Thyroid gland (tissue), 4 donors: ENCODE results near the gene WNT3A. TPM values are rescaled to one million over a fixed set of nuclear protein-coding genes. Genes with fewer than 3 reads are reported as not detected.

Experiments used
- DNase-seq, 2 donors: peaks; one replicate each; pipeline ENCODE4 v3.0.0-alpha.2; 2019
- H3K27ac ChIP-seq, 3 donors: fragments of 200-600 bp; sonication (generic); 1 replicate in 2 of 3; 2 replicates in 1 of 3; pipeline ENCODE4 v1.5.1; 2016 to 2019; ENCODE audit warnings: mild to moderate bottlenecking in 1 of 3, moderate library complexity in 1 of 3
- H3K27me3 ChIP-seq: fragments of 200-600 bp; sonication (generic); one replicate; pipeline ENCODE4 v1.5.1; 2019
- H3K36me3 ChIP-seq, 2 donors: fragments of 200-600 bp; sonication (generic); one replicate each; pipeline ENCODE4 v1.5.1; 2016 to 2019
- H3K4me1 ChIP-seq, 2 donors: fragments of 200-600 bp; sonication (generic); one replicate each; pipeline ENCODE4 v1.5.1; 2017 to 2019
- H3K4me3 ChIP-seq, 3 donors: fragments of 200-600 bp; sonication (generic); replicated peaks in 1 of 3; 1 replicate in 2 of 3; 2 replicates in 1 of 3; pipeline ENCODE4 v1.5.1; 2016; ENCODE audit warnings: mild to moderate bottlenecking in 1 of 3
- H3K9me3 ChIP-seq: fragments of 200-600 bp; sonication (generic); one replicate; pipeline ENCODE4 v1.5.1; 2017
- POLR2A ChIP-seq, 2 donors: fragments of 450-650 bp; IDR thresholded peaks; one replicate each; pipeline ENCODE4 v1.6.1; 2017; ENCODE audit warnings: antibody characterized with exemption in 2 of 2, mild to moderate bottlenecking in 2 of 2, moderate library complexity in 1 of 2
- WGBS, 2 donors: methylation state at CpG; one replicate each; pipeline ENCODE4 v1.1.5; 2017; 5-methylcytosine and 5-hydroxymethylcytosine counted together
- intact Hi-C: fragments of 100-400 bp; cut with DNase I; formaldehyde crosslinking; loops from one replicate; pipeline ENCODE4 v1.15.1; 2023
- total RNA-seq, 4 donors: library from RNA; depleted of rRNA; stranded (reverse); fragments of >200 nt; gene quantifications; one replicate each; pipeline ENCODE4 v1.2.3, GENCODE V29; 2016
- TF ChIP-seq, protein P1 (sequence below), 6 experiments: fragments of 200-600 bp in 3 of 6; fragments of 450-650 bp in 3 of 6; sonication (generic) in 3 of 6; IDR thresholded peaks; one replicate each; pipeline ENCODE4 v1.5.1; 2016 to 2019; ENCODE audit warnings: antibody characterized with exemption in 6 of 6, mild to moderate bottlenecking in 2 of 6, inconsistent platforms in 1 of 6, moderate library complexity in 1 of 6

Gene WNT3A
- total RNA-seq, 4 donors from 2014 or later = not detected

DNA sequence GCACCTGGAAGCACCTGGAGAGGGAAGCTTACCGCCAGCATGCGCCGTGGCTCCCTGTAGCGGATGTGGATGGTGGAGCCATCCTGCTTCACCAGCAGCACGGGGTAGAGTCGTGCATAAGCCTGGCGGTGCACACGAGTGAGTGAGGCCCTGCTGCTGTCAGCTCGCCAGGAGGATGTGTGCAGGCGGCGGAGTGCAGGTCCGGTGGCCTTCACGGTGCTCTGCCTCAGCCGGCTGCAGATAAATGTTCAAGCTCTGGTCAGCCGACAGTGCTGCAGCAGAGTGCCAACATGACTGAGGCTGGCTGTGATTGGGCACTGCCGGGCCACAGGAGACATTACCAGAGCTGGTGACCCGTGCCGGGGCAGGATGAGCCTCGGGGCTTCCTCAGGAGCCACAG, 100.8 kb downstream of the WNT3A start:
- Histone ChIP-seq H3K4me1 (peaks cover 21 to 22% of the 10 kb centered on the region in 2 donors), H3K9me3 (no peaks in the 10 kb centered on the region), H3K27me3 (no peaks in the 10 kb centered on the region), H3K27ac (no peak overlapping the region), H3K4me3 (no peak overlapping the region), H3K36me3 (peaks cover 0 to 5% of the 10 kb centered on the region in 2 donors)
- intact Hi-C loops = loop anchor here (5.0 to 10.0 kb wide), 2 partner anchors 35 to 373 kb away; partner anchors contain the start of genes GUK1, JMJD4 and SNAP47
- DNase-seq = no peak
- TF ChIP-seq, protein P1, sequence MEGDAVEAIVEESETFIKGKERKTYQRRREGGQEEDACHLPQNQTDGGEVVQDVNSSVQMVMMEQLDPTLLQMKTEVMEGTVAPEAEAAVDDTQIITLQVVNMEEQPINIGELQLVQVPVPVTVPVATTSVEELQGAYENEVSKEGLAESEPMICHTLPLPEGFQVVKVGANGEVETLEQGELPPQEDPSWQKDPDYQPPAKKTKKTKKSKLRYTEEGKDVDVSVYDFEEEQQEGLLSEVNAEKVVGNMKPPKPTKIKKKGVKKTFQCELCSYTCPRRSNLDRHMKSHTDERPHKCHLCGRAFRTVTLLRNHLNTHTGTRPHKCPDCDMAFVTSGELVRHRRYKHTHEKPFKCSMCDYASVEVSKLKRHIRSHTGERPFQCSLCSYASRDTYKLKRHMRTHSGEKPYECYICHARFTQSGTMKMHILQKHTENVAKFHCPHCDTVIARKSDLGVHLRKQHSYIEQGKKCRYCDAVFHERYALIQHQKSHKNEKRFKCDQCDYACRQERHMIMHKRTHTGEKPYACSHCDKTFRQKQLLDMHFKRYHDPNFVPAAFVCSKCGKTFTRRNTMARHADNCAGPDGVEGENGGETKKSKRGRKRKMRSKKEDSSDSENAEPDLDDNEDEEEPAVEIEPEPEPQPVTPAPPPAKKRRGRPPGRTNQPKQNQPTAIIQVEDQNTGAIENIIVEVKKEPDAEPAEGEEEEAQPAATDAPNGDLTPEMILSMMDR (IDR thresholded peaks at IDR 0.05) = no peak
- TF ChIP-seq POLR2A (IDR thresholded peaks at IDR 0.05) = no peak
- 88 to 95% methylated on average over 8 to 15 of the region's 19 CpGs for WGBS, 2 donors

DNA sequence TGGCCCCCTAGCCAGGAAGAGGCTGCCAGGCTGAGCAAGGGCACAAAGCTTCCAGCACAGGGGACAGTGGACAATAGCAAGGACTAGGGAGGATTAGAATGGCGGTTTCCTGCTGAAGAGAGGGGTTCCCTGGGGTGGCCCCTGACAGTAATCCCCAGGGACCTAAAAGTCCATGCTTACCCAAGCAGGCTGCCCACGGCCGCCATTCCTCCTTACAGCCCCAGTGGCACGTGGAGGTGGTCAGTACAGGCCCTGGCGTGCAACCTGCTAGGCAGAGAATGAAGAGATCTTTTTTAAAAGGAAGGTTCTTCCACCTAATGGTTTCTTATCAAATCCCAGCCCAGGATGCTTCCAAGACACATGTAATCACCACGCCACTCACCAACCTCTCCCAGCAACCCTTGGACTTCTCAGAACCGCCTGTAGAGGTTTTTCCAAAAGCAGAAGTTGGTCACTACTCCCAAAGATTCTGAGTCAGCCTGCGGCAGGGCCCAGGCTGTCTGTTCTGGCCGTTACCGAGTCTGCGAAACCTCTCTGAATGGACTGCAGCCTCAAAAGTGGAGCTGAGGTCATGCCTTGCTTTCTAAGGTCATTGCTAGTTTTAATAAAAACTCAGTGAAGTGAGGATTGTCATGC, 101.4 kb downstream of the WNT3A start:
- peak overlapping the region in 2 of 3 donors; percentile 83 to 86 for H3K27ac ChIP-seq
- 79 to 83% methylated on average over 8 to 11 of the region's 11 CpGs for WGBS, 2 donors
- intact Hi-C loops = loop anchor here (5.0 to 10.0 kb wide), 2 partner anchors 34 to 373 kb away; partner anchors contain the start of genes GUK1, JMJD4 and SNAP47

DNA sequence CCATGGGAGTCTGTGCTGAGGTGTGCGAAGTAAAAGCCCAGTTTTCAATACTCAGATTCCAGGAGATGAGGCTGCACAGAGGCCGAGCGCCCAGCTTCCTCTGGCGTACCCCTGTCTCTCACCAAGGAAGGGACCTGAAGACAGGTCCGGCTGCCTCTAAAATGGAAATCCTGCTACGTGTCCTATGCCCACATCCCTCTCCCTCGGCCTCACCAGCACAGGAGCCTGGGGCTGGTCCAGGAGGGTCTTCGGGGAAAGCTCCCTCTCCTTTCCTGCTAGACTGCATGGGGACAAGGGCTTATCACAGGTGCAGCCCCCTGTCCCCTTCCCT, 101.9 kb downstream of the WNT3A start:
- peak overlapping the region; percentile 57 to 66 (median 61) for H3K4me3 ChIP-seq
- DNase-seq = no peak
- intact Hi-C loops = loop anchor here (5.0 to 10.0 kb wide), 2 partner anchors 34 to 374 kb away; partner anchors contain the start of genes GUK1, JMJD4 and SNAP47
- no peaks in the 10 kb centered on the region for H3K27me3 ChIP-seq
- WGBS, 2 donors = 4 to 13% methylated on average over 5 of the region's 8 CpGs
- H3K27ac ChIP-seq = peak overlapping the region; percentile 49 to 86 (median 83)
- H3K9me3 ChIP-seq = no peaks in the 10 kb centered on the region
- H3K36me3 ChIP-seq = peaks cover 0 to 5% of the 10 kb centered on the region in 2 donors
- TF ChIP-seq POLR2A (IDR thresholded peaks at IDR 0.05) = no peak
- H3K4me1 ChIP-seq = peaks cover 17 to 18% of the 10 kb centered on the region in 2 donors

More for the DNA sequence above, 101.4 kb downstream of the WNT3A start:
- Histone ChIP-seq H3K36me3 (peaks cover 0 to 5% of the 10 kb centered on the region in 2 donors), H3K9me3 (no peaks in the 10 kb centered on the region), H3K4me3 (peak overlapping the region in 1 of 3 donors; percentile 66), H3K4me1 (peaks cover 21 to 22% of the 10 kb centered on the region in 2 donors), H3K27me3 (no peaks in the 10 kb centered on the region)
- no peak for DNase-seq
- no peak for TF ChIP-seq POLR2A (IDR thresholded peaks at IDR 0.05)
- TF ChIP-seq, protein P1 (IDR thresholded peaks at IDR 0.05) = no peak

DNA sequence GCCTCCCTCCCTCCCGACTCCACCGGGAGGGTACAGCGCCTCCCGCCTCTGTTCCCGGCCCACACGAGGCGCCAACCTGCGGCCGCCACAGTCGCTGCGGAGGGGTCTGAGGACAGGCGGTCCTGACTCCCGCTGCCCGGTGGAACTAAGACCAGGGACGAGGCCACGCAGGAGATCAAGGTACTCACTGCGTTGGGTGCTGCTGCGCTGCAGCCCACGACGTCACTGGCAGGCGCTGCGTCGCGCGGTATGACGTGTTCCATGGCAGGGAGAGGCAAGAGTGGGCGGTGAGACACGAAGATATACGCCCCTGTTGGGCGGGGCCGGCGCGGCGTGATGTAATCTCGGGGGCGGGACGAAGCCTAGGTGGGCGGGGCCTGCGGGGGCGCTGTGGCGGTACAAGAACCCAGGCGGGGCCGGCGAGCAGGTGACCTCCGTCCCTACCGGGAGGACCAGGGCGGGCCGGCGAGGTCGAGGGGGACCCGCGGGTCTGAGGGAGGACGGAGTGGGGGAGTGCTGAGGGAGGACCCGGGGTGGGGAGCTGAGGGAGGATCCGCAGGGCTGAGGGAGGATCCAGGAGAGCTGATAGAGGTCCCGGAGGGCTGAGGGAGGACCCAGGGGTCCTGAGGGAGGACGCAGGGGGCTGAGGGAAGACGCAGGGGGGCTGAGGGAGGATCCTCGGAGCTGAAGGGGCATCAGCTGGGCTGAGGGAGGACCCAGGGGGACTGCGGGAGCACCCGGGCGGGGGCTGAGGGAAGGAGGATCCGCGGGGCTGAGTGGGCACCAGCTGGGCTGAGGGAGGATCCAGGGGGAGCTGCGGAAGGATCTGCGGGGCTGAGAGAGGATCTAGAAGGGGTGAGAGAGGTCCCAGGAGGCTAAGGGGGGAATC, 102.5 kb downstream of the WNT3A start, which contains the start of gene MRPL55:
TSS of gene MRPL55 (minus strand) at position 227 of the 889 bp plus-strand sequence. CDS start 1,039 bp downstream, outside the sequence.
- H3K4me1 ChIP-seq = peaks cover 15 to 16% of the 10 kb centered on the region in 2 donors
- H3K27me3 ChIP-seq = no peaks in the 10 kb centered on the region
- intact Hi-C loops = loop anchor here (5.0 to 10.0 kb wide), 2 partner anchors 33 to 375 kb away; partner anchors contain the start of genes GUK1, JMJD4 and SNAP47
- TF ChIP-seq, protein P1 (IDR thresholded peaks at IDR 0.05) = peak in 2 of 6 experiments; percentile 6 to 19
- peak; percentile 82 to 87 for TF ChIP-seq POLR2A (IDR thresholded peaks at IDR 0.05)
- H3K27ac ChIP-seq = peak within 1 kb of the TSS; percentile 80 to 86 (median 83)
- no peaks in the 10 kb centered on the region for H3K9me3 ChIP-seq
- H3K36me3 ChIP-seq = peaks cover 0 to 5% of the 10 kb centered on the region in 2 donors
- 1% methylated on average over 46 to 50 of the region's 66 CpGs for WGBS, 2 donors
- DNase-seq = peak; percentile 95 to 97
- peak within 1 kb of the TSS; percentile 57 to 96 (median 66) for H3K4me3 ChIP-seq

DNA sequence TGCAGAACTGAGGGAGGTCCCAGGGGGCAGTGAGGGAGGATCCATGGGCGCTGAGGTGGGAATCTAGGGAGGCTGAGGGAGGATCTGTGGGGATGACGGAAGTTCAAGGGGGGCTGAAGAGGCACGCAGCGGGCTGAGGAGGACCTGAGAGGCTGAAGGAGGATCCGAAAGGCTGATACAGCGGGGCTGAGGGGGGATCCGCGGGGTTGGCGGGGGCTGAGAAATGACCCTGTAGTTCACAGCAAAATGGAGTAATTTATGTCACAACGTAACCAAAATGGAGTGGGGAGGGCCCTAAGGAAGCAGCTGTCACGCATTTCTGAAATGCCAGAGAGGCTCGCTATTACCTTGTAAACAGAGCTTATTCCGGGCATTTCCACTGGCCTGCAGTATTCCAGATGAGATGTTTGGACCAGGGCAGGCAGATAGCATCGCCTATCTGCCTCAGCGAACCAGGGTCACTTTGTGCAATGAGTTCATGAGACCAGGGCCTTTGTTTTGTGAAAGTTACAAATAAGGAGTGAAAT, 103.2 kb downstream of the WNT3A start:
- 36 to 38% methylated on average over 15 of the region's 15 CpGs for WGBS, 2 donors
- no peaks in the 10 kb centered on the region for H3K9me3 ChIP-seq

More for the DNA sequence above, 103.2 kb downstream of the WNT3A start:
- no peak for TF ChIP-seq POLR2A (IDR thresholded peaks at IDR 0.05)
- TF ChIP-seq, protein P1 (IDR thresholded peaks at IDR 0.05) = no peak
- Histone ChIP-seq H3K4me3 (peak overlapping the region; percentile 57 to 96 (median 66)), H3K4me1 (peaks cover 15 to 16% of the 10 kb centered on the region in 2 donors), H3K27me3 (no peaks in the 10 kb centered on the region), H3K36me3 (peaks cover 0 to 5% of the 10 kb centered on the region in 2 donors), H3K27ac (peak overlapping the region; percentile 80 to 86 (median 83))
- intact Hi-C loops = loop anchor here (5.0 to 10.0 kb wide), 2 partner anchors 32 to 375 kb away; partner anchors contain the start of genes GUK1, JMJD4 and SNAP47
- no peak for DNase-seq
